ENCODE results near the gene CRYGB.
"Not testable (repeated sequence)": the region's sequence is repeated elsewhere in the genome, so short reads cannot be mapped to it uniquely, and the experiment has no call there.

DNA sequence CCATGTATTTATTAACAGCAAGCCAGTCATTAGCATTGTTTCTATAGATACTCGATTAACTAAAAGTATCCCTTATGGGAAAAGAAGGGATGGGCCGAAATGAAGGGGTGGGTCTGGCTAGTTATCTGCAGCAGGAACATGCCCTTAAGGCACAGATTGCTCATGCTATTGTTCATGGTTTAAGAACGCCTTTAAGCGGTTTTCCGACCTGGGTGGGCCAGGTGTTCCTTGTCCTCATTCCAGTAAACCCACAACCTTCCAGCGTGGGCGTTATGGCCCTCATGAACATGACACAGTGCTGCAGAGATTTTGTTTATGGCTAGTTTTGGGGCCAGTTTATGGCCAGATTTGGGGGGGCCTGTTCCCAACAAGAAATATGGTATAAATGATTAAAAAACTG is 7.6 kb downstream of the CRYGB start:
- TF ChIP-seq NBN (conservative IDR thresholded peaks at IDR 0.05); ZNF33B (CRISPR knock-in tag; IDR thresholded peaks at IDR 0.05); SETDB1 (CRISPR knock-in tag; IDR thresholded peaks at IDR 0.05; ENCODE audit: borderline replicate concordance): not testable (repeated sequence)

Data from HepG2 (cell line).